Parathyroid adenoma (tissue), 2 donors: ENCODE results near the gene NOX3.

Experiments
- H2AFZ ChIP-seq: fragments of 300-600 bp; sonication (generic); one replicate; pipeline ENCODE4 v1.7.0; 2017; ENCODE audit warnings: antibody characterized with exemption, mild to moderate bottlenecking
- H3K27ac ChIP-seq: fragments of 300-600 bp; sonication (generic); one replicate; pipeline ENCODE4 v1.7.0; 2017
- H3K27me3 ChIP-seq: fragments of 300-600 bp; sonication (generic); one replicate; pipeline ENCODE4 v1.7.0; 2017; ENCODE audit warnings: low read length; ENCODE audit not compliant: control insufficient read depth, insufficient read depth
- H3K36me3 ChIP-seq: fragments of 300-600 bp; sonication (generic); one replicate; pipeline ENCODE4 v1.7.0; 2017; ENCODE audit warnings: low read length; ENCODE audit not compliant: control insufficient read depth, insufficient read depth
- H3K4me1 ChIP-seq: fragments of 300-600 bp; sonication (generic); one replicate; pipeline ENCODE4 v1.7.0; 2017; ENCODE audit warnings: control low read depth
- H3K4me2 ChIP-seq: fragments of 300-600 bp; sonication (generic); one replicate; pipeline ENCODE4 v1.7.0; 2017; ENCODE audit warnings: low read length
- H3K4me3 ChIP-seq: fragments of 300-600 bp; sonication (generic); one replicate; pipeline ENCODE4 v1.7.0; 2017; ENCODE audit warnings: low read depth, low read length
- H3K79me2 ChIP-seq: fragments of 300-600 bp; sonication (generic); one replicate; pipeline ENCODE4 v1.7.0; 2017; ENCODE audit warnings: control low read depth
- H3K9ac ChIP-seq: fragments of 300-600 bp; sonication (generic); one replicate; pipeline ENCODE4 v1.7.0; 2017; ENCODE audit warnings: mild to moderate bottlenecking
- H3K9me3 ChIP-seq: fragments of 300-600 bp; sonication (generic); one replicate; pipeline ENCODE4 v1.7.0; 2017; ENCODE audit warnings: low read length; ENCODE audit not compliant: control insufficient read depth
- CTCF ChIP-seq: fragments of 300-600 bp; sonication (generic); IDR thresholded peaks from one replicate; pipeline ENCODE4 v1.7.0; 2017; ENCODE audit warnings: antibody characterized with exemption, mild to moderate bottlenecking
- donor health status: primary hyperparathyroidism.

Gene NOX3

GRCh38 chr6:155346957-155347356 is 108.7 kb downstream of the NOX3 start:
- Histone ChIP-seq H3K9me3 (no peaks in the 10 kb centered on the region), H3K27ac (no peak overlapping the region), H3K4me1 (no peaks in the 10 kb centered on the region), H3K27me3 (no peaks in the 10 kb centered on the region), H2AFZ (no peak overlapping the region), H3K4me3 (no peak overlapping the region), H3K36me3 (no peaks in the 10 kb centered on the region), H3K4me2 (no peak overlapping the region), H3K9ac (no peak overlapping the region), H3K79me2 (no peaks in the 10 kb centered on the region)
- no peak for TF ChIP-seq CTCF
